ENCODE data around the gene C2orf69. TPM values are rescaled to one million over a fixed set of nuclear protein-coding genes. Genes with fewer than 3 reads are reported as not detected.

C2orf69 gene
- total RNA-seq, 1 experiment from 2014 or later: 21.1 TPM

DNA sequence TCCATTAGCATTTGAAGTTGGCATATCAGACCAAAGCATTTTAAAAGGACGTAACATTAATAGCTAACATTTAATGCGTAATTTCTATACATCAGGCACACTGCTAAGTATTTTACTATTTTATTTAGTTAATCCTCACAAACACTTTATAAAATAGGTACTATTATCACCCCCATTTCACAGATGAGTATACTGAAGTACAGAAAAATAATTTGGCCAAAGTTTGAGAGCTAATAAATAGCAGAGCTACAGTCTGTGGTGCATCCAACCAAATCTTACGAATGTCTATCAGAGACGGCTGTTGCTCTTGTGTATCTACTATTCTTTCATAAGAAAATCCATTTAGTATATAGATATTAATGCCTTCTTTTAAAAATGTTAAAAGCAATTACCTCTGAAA is 32.3 kb downstream of the C2orf69 start:
- Histone ChIP-seq H3K36me3 (ENCODE audit: insufficient read depth, low read length) (peaks cover 35% of the 10 kb centered on the region), H3K4me2 (ENCODE audit: low read depth, low read length, poor library complexity, severe bottlenecking) (no peak overlapping the region), H3K9ac (ENCODE audit: low read length) (no peak overlapping the region), H3K4me3 (ENCODE audit: low read length) (no peak overlapping the region), H2AFZ (ENCODE audit: low read length) (no peak overlapping the region), H3K27me3 (ENCODE audit: low read length) (no peaks in the 10 kb centered on the region), H4K20me1 (ENCODE audit: insufficient read depth, low read depth, low read length) (no peaks in the 10 kb centered on the region), H3K4me1 (ENCODE audit: low read length) (no peaks in the 10 kb centered on the region), H3K9me2 (replicated peaks; ENCODE audit: insufficient read depth, low read length) (no peaks in the 10 kb centered on the region), H3K27ac (ENCODE audit: low read length) (no peak overlapping the region), H3K79me2 (ENCODE audit: low read length) (peaks cover 64% of the 10 kb centered on the region), H3K9me3 (ENCODE audit: low read length) (no peaks in the 10 kb centered on the region)
- DNase-seq: no peak

DNA sequence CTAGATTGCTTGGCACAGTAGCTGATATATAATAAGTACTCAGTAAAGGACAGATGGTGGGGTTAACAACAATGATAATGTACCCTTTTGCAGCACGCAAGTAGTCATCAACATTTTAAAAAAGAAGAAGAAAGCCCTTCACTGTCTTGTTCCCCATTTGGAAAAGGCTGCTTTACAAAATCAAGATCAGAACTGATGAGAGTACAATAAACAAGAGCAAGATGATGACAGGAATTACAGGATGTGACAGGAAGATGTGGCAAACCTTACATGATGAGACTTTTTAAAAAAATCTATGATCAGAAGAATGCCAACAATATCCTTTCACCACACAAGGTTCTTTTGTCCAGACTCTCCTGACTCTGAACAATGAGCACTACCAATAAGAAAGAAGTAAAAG is 35.1 kb downstream of the C2orf69 start:
- H3K9me2 ChIP-seq (replicated peaks; ENCODE audit: insufficient read depth, low read length): no peaks in the 10 kb centered on the region
- peaks cover 74% of the 10 kb centered on the region for H3K79me2 ChIP-seq (ENCODE audit: low read length)
- H2AFZ ChIP-seq (ENCODE audit: low read length): no peak overlapping the region
- H3K4me1 ChIP-seq (ENCODE audit: low read length): no peaks in the 10 kb centered on the region
- peaks cover 32% of the 10 kb centered on the region for H3K36me3 ChIP-seq (ENCODE audit: insufficient read depth, low read length)
- H3K27ac ChIP-seq (ENCODE audit: low read length): no peak overlapping the region
- H3K27me3 ChIP-seq (ENCODE audit: low read length): no peaks in the 10 kb centered on the region
- no peak for DNase-seq
- H3K9me3 ChIP-seq (ENCODE audit: low read length): no peaks in the 10 kb centered on the region
- no peaks in the 10 kb centered on the region for H4K20me1 ChIP-seq (ENCODE audit: insufficient read depth, low read depth, low read length)
- H3K4me2 ChIP-seq (ENCODE audit: low read depth, low read length, poor library complexity, severe bottlenecking): no peak overlapping the region
- no peak overlapping the region for H3K9ac ChIP-seq (ENCODE audit: low read length)
- no peak overlapping the region for H3K4me3 ChIP-seq (ENCODE audit: low read length)

DNA sequence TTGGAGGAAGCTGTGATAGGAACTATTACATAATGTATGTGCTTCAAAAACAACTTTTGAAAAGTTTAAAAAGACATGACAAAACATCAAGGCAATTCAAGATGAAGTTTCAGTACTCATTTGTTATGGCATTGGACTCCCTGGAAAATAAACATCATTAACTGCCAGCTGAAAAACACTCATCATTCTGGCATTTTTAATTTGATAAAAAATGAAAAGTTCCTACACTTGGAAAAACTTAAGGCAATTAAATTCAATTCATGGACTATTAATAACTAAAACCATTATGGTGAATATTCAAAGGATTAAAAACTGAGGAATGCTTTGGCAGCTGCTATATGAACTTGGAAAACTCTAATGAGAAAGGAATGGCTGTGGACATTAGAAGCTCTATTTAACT is 35.7 kb downstream of the C2orf69 start:
- Histone ChIP-seq H3K27me3 (ENCODE audit: low read length) (no peaks in the 10 kb centered on the region), H3K4me1 (ENCODE audit: low read length) (no peaks in the 10 kb centered on the region), H3K4me3 (ENCODE audit: low read length) (no peak overlapping the region), H3K9me3 (ENCODE audit: low read length) (no peaks in the 10 kb centered on the region), H3K27ac (ENCODE audit: low read length) (no peak overlapping the region), H3K36me3 (ENCODE audit: insufficient read depth, low read length) (peaks cover 32% of the 10 kb centered on the region), H3K9me2 (replicated peaks; ENCODE audit: insufficient read depth, low read length) (no peaks in the 10 kb centered on the region), H3K4me2 (ENCODE audit: low read depth, low read length, poor library complexity, severe bottlenecking) (no peak overlapping the region), H3K79me2 (ENCODE audit: low read length) (peaks cover 79% of the 10 kb centered on the region), H4K20me1 (ENCODE audit: insufficient read depth, low read depth, low read length) (no peaks in the 10 kb centered on the region), H2AFZ (ENCODE audit: low read length) (no peak overlapping the region), H3K9ac (ENCODE audit: low read length) (no peak overlapping the region)
- no peak for DNase-seq

DNA sequence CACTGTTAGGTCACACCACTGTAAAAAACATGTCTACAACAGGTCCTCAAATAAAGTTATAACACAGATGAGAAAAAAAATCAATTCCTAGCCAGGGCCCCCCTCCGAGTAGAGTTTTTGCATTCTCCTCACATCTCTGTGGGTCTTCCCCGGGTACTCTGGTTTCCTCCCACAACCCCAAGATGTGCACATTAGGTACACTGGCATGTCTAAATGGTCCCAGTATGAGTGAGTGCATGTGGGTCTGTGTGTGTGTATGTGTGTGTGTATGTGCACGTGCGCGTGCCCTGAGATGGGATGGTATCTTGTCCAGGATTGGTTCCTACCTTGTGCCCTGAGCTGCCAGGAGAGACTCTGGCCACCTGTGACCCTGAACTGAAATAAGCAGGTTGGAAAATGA is 39.3 kb downstream of the C2orf69 start:
- Histone ChIP-seq H3K9me2 (replicated peaks; ENCODE audit: insufficient read depth, low read length) (no peaks in the 10 kb centered on the region), H4K20me1 (ENCODE audit: insufficient read depth, low read depth, low read length) (no peaks in the 10 kb centered on the region), H3K4me1 (ENCODE audit: low read length) (peaks cover 26% of the 10 kb centered on the region), H3K4me2 (ENCODE audit: low read depth, low read length, poor library complexity, severe bottlenecking) (no peak overlapping the region), H3K27me3 (ENCODE audit: low read length) (no peaks in the 10 kb centered on the region), H3K9me3 (ENCODE audit: low read length) (no peaks in the 10 kb centered on the region), H3K4me3 (ENCODE audit: low read length) (no peak overlapping the region), H3K27ac (ENCODE audit: low read length) (no peak overlapping the region), H3K36me3 (ENCODE audit: insufficient read depth, low read length) (peaks cover 11% of the 10 kb centered on the region), H3K9ac (ENCODE audit: low read length) (no peak overlapping the region), H3K79me2 (ENCODE audit: low read length) (peaks cover 83% of the 10 kb centered on the region), H2AFZ (ENCODE audit: low read length) (no peak overlapping the region)
- no peak for DNase-seq

DNA sequence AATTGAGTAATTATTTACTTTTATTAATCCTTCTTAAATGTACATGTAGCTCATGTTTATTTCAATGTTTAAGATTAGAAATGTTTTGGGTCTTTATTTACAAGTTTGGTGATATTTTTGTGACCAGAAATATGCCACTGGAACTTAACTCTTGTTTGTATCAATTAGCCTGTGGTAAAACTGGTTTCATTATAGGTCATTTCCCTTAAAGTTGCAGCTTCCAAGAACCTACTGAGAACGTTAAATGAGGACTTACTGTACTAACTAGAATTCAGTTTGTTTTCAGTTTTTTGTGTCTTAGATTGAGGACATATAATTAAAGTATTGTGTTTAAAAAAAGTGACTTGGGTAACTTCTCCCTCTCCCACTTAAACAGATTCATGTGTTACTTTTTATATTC is 39.9 kb downstream of the C2orf69 start:
- no peak overlapping the region for H3K4me3 ChIP-seq (ENCODE audit: low read length)
- no peak overlapping the region for H3K9ac ChIP-seq (ENCODE audit: low read length)
- H3K4me1 ChIP-seq (ENCODE audit: low read length): peaks cover 26% of the 10 kb centered on the region
- no peak overlapping the region for H2AFZ ChIP-seq (ENCODE audit: low read length)
- peaks cover 83% of the 10 kb centered on the region for H3K79me2 ChIP-seq (ENCODE audit: low read length)
- DNase-seq: no peak
- H3K27me3 ChIP-seq (ENCODE audit: low read length): no peaks in the 10 kb centered on the region
- H3K36me3 ChIP-seq (ENCODE audit: insufficient read depth, low read length): peaks cover 9% of the 10 kb centered on the region
- H4K20me1 ChIP-seq (ENCODE audit: insufficient read depth, low read depth, low read length): no peaks in the 10 kb centered on the region
- H3K4me2 ChIP-seq (ENCODE audit: low read depth, low read length, poor library complexity, severe bottlenecking): no peak overlapping the region
- H3K9me2 ChIP-seq (replicated peaks; ENCODE audit: insufficient read depth, low read length): no peaks in the 10 kb centered on the region
- H3K27ac ChIP-seq (ENCODE audit: low read length): no peak overlapping the region
- H3K9me3 ChIP-seq (ENCODE audit: low read length): no peaks in the 10 kb centered on the region

DNA sequence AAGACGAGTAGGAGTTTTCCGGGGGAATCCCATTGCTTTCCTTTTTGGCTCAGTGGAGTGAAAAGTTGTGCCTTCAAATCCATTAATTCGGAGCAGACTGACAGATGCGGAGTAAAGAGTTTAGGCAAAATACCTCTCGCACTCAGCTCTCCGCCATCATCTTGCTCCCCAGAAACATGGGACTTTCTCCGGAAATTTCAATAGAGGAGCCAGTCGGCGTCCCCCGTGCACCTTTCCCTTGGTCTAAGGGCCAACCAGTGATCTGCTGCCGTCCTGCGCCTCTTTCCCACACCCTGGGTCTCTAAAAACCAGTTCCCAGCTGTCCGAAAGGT is 43.9 kb downstream of the C2orf69 start:
- no peak for DNase-seq
- peak overlapping the region; percentile 88 for H3K9ac ChIP-seq (ENCODE audit: low read length)
- H4K20me1 ChIP-seq (ENCODE audit: insufficient read depth, low read depth, low read length): no peaks in the 10 kb centered on the region
- H3K36me3 ChIP-seq (ENCODE audit: insufficient read depth, low read length): peaks cover 19% of the 10 kb centered on the region; the same call in 1 of the 2 replicates
- peaks cover 46% of the 10 kb centered on the region for H3K4me1 ChIP-seq (ENCODE audit: low read length)
- H3K79me2 ChIP-seq (ENCODE audit: low read length): peaks cover 98% of the 10 kb centered on the region
- peak overlapping the region; percentile 89 for H3K4me3 ChIP-seq (ENCODE audit: low read length)
- no peaks in the 10 kb centered on the region for H3K9me2 ChIP-seq (replicated peaks; ENCODE audit: insufficient read depth, low read length)
- peak overlapping the region; percentile 71; the same call in 1 of the 2 replicates for H2AFZ ChIP-seq (ENCODE audit: low read length)
- H3K27ac ChIP-seq (ENCODE audit: low read length): peak overlapping the region; percentile 55
- no peaks in the 10 kb centered on the region for H3K9me3 ChIP-seq (ENCODE audit: low read length)
- no peaks in the 10 kb centered on the region for H3K27me3 ChIP-seq (ENCODE audit: low read length)
- H3K4me2 ChIP-seq (ENCODE audit: low read depth, low read length, poor library complexity, severe bottlenecking): peak overlapping the region; percentile 78

DNA sequence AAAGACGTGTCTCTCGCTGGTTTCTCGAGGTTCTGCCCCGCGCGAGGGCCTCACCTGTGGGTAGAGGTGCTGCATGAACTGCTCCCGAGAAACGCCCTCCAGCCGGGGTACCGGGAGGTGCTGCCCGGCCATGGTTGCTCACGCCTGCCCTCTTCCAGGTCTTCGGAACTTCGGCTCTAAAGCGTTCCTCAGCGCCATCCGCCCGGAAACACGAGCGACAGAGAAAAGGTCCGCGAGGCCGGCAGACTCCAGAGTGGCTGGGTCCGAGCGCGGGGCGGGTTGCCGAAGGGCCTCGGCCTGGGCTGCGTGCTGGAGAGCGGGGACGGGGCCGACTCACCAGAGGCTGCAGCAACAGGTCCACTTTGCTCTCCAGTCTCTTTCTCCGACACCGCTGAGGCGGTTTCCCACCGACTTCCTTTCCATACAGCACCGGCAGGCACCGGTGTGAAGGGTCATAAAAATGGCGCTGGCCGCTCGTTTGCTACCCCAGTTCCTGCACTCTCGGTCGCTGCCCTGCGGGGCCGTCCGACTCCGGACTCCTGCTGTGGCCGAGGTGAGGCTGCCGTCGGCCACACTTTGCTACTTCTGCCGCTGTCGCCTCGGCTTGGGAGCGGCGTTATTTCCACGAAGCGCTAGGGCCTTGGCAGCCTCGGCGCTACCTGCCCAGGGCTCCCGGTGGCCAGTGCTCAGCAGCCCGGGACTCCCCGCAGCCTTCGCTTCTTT is 44.4 kb downstream of the C2orf69 start, which contains the start of the genes MAIP1 and TYW5:
MAIP1 (plus strand) TSS at position 244 of the 723 bp plus-strand sequence; CDS start at position 461, 217 bp downstream.
TYW5 (minus strand) TSS at position 153 of the 723 bp plus-strand sequence; CDS start at position 132, 21 bp downstream.
- H3K4me1 ChIP-seq (ENCODE audit: low read length): peaks cover 46% of the 10 kb centered on the region
- peak; percentile 93 for DNase-seq
- peak within 1 kb of the TSS; percentile 71; the same call in 1 of the 2 replicates for H2AFZ ChIP-seq (ENCODE audit: low read length)
- peaks cover 98% of the 10 kb centered on the region for H3K79me2 ChIP-seq (ENCODE audit: low read length)
- H3K4me2 ChIP-seq (ENCODE audit: low read depth, low read length, poor library complexity, severe bottlenecking): peak within 1 kb of the TSS; percentile 78
- H3K9me3 ChIP-seq (ENCODE audit: low read length): no peaks in the 10 kb centered on the region
- no peaks in the 10 kb centered on the region for H3K9me2 ChIP-seq (replicated peaks; ENCODE audit: insufficient read depth, low read length)
- peak within 1 kb of the TSS; percentile 55 for H3K27ac ChIP-seq (ENCODE audit: low read length)
- no peaks in the 10 kb centered on the region for H3K27me3 ChIP-seq (ENCODE audit: low read length)
- H3K9ac ChIP-seq (ENCODE audit: low read length): peak within 1 kb of the TSS; percentile 88
- peaks cover 22% of the 10 kb centered on the region; the same call in 1 of the 2 replicates for H3K36me3 ChIP-seq (ENCODE audit: insufficient read depth, low read length)
- H4K20me1 ChIP-seq (ENCODE audit: insufficient read depth, low read depth, low read length): no peaks in the 10 kb centered on the region
- H3K4me3 ChIP-seq (ENCODE audit: low read length): peak within 1 kb of the TSS; percentile 89

DNA sequence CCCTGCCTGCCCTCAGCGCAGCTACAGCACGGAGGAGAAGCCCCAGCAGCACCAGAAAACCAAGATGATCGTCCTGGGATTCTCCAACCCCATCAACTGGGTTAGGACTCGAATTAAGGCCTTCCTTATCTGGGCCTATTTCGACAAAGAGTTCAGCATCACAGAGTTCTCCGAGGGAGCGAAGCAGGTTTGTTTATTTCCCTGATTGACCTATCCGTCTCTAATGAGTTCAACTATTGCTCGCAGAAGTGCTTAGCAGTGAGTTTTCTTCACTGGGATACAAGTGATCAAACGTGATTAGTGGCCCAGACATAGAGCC is 44.9 kb downstream of the C2orf69 start:
- H3K79me2 ChIP-seq (ENCODE audit: low read length): peaks cover 95% of the 10 kb centered on the region
- peaks cover 26% of the 10 kb centered on the region; the same call in 1 of the 2 replicates for H3K36me3 ChIP-seq (ENCODE audit: insufficient read depth, low read length)
- peak overlapping the region; percentile 89 for H3K4me3 ChIP-seq (ENCODE audit: low read length)
- H3K4me2 ChIP-seq (ENCODE audit: low read depth, low read length, poor library complexity, severe bottlenecking): peak overlapping the region; percentile 78
- no peaks in the 10 kb centered on the region for H3K9me3 ChIP-seq (ENCODE audit: low read length)
- no peaks in the 10 kb centered on the region for H3K27me3 ChIP-seq (ENCODE audit: low read length)
- peak overlapping the region; percentile 71; the same call in 1 of the 2 replicates for H2AFZ ChIP-seq (ENCODE audit: low read length)
- DNase-seq: peak; percentile 55
- no peaks in the 10 kb centered on the region for H4K20me1 ChIP-seq (ENCODE audit: insufficient read depth, low read depth, low read length)
- H3K27ac ChIP-seq (ENCODE audit: low read length): peak overlapping the region; percentile 55; the same call in 1 of the 2 replicates
- H3K4me1 ChIP-seq (ENCODE audit: low read length): peaks cover 46% of the 10 kb centered on the region
- H3K9ac ChIP-seq (ENCODE audit: low read length): peak overlapping the region; percentile 88
- H3K9me2 ChIP-seq (replicated peaks; ENCODE audit: insufficient read depth, low read length): no peaks in the 10 kb centered on the region
